SK-N-SH treated with all-trans-retinoic acid at 6 μM for 48 hours (cell line): ENCODE results near the gene SLC2A11.

Experiments
- BACH2 ChIP-seq: fragments of 250-450 bp; sonication (Bioruptor Pico); IDR thresholded peaks from 2 replicates; pipeline ENCODE4 v1.9.0; 2021; ENCODE audit warnings: mild to moderate bottlenecking, borderline replicate concordance
- ZNF565 ChIP-seq: fragments of 450-650 bp; formaldehyde crosslinking; conservative IDR thresholded peaks from 2 replicates; pipeline ENCODE4 v1.5.0; 2020; ENCODE audit warnings: low read depth, mild to moderate bottlenecking, moderate library complexity
- TF ChIP-seq, protein P1 (sequence below): fragments of 250-450 bp; sonication (Bioruptor Pico); IDR thresholded peaks from 2 replicates; pipeline ENCODE4 v1.8.0; 2020; ENCODE audit warnings: mild to moderate bottlenecking, moderate library complexity, borderline replicate concordance

DNA sequence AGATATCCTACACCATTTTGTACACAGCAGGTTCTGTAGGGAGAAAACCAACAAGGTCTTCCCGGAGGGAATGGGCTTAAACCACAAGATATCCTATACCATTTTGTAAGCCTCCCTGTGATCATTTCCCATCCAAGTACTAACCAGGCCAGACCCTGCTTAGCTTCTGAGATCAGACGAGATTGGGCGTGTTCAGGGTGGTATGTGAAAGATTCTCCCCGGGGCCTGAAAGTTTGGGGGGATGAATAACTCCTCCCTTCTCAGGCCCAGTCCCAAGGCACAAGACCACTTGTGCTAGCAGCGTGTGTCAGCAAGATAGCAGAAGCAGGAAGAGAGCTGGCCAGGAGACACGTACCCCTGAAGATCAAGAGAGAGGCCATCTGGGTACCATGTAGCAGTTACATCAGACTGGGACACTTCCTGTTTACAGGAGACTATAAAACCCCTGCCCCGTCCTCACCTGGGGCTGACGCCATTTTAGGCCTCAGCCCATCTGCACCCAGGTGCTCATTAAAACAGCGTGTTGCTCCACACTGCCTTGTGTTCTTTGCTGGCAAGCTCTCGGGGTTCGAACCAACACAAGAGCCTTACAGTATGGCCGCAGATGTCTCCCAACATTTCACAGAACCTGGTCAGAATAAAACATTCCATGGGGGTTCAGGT lies 53.8 kb downstream of the SLC2A11 start:
- TF ChIP-seq, protein P1, sequence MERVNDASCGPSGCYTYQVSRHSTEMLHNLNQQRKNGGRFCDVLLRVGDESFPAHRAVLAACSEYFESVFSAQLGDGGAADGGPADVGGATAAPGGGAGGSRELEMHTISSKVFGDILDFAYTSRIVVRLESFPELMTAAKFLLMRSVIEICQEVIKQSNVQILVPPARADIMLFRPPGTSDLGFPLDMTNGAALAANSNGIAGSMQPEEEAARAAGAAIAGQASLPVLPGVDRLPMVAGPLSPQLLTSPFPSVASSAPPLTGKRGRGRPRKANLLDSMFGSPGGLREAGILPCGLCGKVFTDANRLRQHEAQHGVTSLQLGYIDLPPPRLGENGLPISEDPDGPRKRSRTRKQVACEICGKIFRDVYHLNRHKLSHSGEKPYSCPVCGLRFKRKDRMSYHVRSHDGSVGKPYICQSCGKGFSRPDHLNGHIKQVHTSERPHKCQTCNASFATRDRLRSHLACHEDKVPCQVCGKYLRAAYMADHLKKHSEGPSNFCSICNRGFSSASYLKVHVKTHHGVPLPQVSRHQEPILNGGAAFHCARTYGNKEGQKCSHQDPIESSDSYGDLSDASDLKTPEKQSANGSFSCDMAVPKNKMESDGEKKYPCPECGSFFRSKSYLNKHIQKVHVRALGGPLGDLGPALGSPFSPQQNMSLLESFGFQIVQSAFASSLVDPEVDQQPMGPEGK: no peak
- TF ChIP-seq BACH2 (CRISPR knock-in tag): no peak
- TF ChIP-seq ZNF565 (CRISPR knock-in tag): no peak
